A172 (cell line): ENCODE measurements around the gene CSTB. TPM values are rescaled to one million over a fixed set of nuclear protein-coding genes. Genes with fewer than 3 reads are reported as not detected.

Experiments
- DNase-seq: peaks from one replicate; pipeline ENCODE4 v3.0.0-alpha.2; 2015; ENCODE audit warnings: low spot score
- total RNA-seq: library from RNA; depleted of rRNA; stranded (reverse); fragments of >200 nt; shearing (Covaris generic); gene quantifications from 2 replicates; pipeline ENCODE4 v1.2.3, GENCODE V29; 2014

The CSTB gene
- total RNA-seq, 1 experiment from 2014 or later, result 145 TPM

- DNase-seq, result no peak
These were observed 14.0 kb upstream of the CSTB start for GRCh38 chr21:43790010-43790524.

GRCh38 chr21:43789276-43790009, 13.3 kb upstream of the CSTB start, which contains the start of gene RRP1:
RRP1 (plus strand) TSS chr21:43789577; CDS start chr21:43789630, 53 bp downstream.
- DNase-seq, result peak; percentile 79

- no peak for DNase-seq
These were observed 10.8 kb upstream of the CSTB start for GRCh38 chr21:43786807-43787440.

- DNase-seq, result no peak
These were observed 10.2 kb upstream of the CSTB start for GRCh38 chr21:43786300-43786806.

GRCh38 chr21:43785134-43785533, 9.0 kb upstream of the CSTB start:
- no peak for DNase-seq

- no peak for DNase-seq
These were observed 7.1 kb upstream of the CSTB start for GRCh38 chr21:43783098-43783700.

GRCh38 chr21:43782431-43783097, 6.5 kb upstream of the CSTB start:
- no peak for DNase-seq

GRCh38 chr21:43781846-43782245, 5.7 kb upstream of the CSTB start:
- DNase-seq, result no peak

- no peak for DNase-seq
These were observed 3.6 kb upstream of the CSTB start for GRCh38 chr21:43779660-43780059.

GRCh38 chr21:43778469-43779335, 2.6 kb upstream of the CSTB start:
- peak; percentile 96 for DNase-seq

GRCh38 chr21:43777953-43778352, 1.8 kb upstream of the CSTB start:
- no peak for DNase-seq

GRCh38 chr21:43775190-43775589, 918 bp downstream of the CSTB start:
- DNase-seq, result no peak

GRCh38 chr21:43774163-43774562, 1.9 kb downstream of the CSTB start:
- no peak for DNase-seq

- DNase-seq, result peak; percentile 71
These were observed 3.7 kb downstream of the CSTB start for GRCh38 chr21:43772425-43772821.

- peak; percentile 99 for DNase-seq
These were observed 4.2 kb downstream of the CSTB start for GRCh38 chr21:43771698-43772424.

GRCh38 chr21:43771199-43771675, 4.9 kb downstream of the CSTB start:
- DNase-seq, result peak; percentile 85

GRCh38 chr21:43770066-43770655, 5.9 kb downstream of the CSTB start:
- no peak for DNase-seq

- no peak for DNase-seq
These were observed 6.7 kb downstream of the CSTB start for GRCh38 chr21:43769325-43769958.

- DNase-seq, result no peak
These were observed 7.3 kb downstream of the CSTB start for GRCh38 chr21:43768868-43769167.
